Measurements from ENCODE around the gene ASTN2.

Gene ASTN2

DNA sequence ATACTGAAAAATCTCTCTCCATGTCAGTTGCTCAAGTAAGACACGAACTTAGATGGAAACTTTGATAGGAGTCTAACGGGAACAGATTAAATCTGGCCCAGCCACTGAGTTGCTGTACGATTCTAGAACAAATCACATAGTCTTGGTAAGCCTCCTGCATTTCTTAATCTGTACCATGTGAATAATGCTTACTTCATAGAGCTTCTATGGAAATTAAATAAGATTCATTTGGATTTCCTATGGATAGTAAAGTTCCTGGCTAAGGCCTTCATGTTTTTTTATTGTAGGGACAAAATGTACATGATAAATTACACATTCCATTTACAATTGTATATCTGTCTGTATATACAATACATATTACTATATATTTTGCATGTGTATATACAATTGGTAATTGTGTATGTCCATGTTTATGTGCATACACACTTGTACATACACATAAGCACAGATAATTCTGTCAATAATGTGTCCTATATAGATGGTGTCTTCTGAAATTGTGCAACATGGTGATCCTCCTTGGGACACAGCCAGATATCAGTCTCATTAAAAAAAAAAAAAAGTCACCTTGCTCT lies 397.4 kb downstream of the ASTN2 start:
- TF ChIP-seq, protein P1, sequence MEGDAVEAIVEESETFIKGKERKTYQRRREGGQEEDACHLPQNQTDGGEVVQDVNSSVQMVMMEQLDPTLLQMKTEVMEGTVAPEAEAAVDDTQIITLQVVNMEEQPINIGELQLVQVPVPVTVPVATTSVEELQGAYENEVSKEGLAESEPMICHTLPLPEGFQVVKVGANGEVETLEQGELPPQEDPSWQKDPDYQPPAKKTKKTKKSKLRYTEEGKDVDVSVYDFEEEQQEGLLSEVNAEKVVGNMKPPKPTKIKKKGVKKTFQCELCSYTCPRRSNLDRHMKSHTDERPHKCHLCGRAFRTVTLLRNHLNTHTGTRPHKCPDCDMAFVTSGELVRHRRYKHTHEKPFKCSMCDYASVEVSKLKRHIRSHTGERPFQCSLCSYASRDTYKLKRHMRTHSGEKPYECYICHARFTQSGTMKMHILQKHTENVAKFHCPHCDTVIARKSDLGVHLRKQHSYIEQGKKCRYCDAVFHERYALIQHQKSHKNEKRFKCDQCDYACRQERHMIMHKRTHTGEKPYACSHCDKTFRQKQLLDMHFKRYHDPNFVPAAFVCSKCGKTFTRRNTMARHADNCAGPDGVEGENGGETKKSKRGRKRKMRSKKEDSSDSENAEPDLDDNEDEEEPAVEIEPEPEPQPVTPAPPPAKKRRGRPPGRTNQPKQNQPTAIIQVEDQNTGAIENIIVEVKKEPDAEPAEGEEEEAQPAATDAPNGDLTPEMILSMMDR (IDR thresholded peaks at IDR 0.05; ENCODE audit: control extremely low read depth, extremely low read depth, low read depth, missing control alignments) = no peak
- DNase-seq (ENCODE audit: extremely low spot score) = no peak
- CTCF ChIA-PET = interaction anchor here (5.0 kb wide), 1 partner anchor 9 kb away, joined by 24 read pairs; no protein-coding TSS in a partner anchor
- POLR2A ChIA-PET = no interaction called here

DNA sequence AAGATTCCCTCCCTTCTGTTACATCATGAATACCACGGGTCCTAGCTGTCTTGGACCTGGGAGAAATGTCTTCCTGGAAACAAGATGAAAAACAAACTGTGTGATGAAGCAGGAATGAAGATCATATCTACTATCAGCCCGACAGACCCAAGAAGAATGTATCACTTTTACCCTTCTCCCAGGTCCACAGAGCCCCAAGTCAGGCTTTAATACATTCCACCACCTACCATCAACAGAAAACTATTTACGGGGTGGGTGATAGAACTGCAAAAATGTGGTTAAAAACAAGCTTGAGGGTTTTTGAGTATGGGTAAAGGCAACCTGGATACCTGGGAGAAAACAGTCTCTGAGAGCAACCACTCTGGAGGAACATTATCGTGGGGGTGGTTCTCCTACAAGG lies 400.8 kb downstream of the ASTN2 start:
- POLR2A ChIA-PET = no interaction called here
- TF ChIP-seq, protein P1 (IDR thresholded peaks at IDR 0.05; ENCODE audit: control extremely low read depth, extremely low read depth, low read depth, missing control alignments) = no peak
- DNase-seq (ENCODE audit: extremely low spot score) = no peak
- CTCF ChIA-PET = interaction anchor here (0.6 to 5.0 kb wide), 4 partner anchors 12 to 154 kb away, joined by 3 to 24 read pairs (median 4); no protein-coding TSS in a partner anchor

DNA sequence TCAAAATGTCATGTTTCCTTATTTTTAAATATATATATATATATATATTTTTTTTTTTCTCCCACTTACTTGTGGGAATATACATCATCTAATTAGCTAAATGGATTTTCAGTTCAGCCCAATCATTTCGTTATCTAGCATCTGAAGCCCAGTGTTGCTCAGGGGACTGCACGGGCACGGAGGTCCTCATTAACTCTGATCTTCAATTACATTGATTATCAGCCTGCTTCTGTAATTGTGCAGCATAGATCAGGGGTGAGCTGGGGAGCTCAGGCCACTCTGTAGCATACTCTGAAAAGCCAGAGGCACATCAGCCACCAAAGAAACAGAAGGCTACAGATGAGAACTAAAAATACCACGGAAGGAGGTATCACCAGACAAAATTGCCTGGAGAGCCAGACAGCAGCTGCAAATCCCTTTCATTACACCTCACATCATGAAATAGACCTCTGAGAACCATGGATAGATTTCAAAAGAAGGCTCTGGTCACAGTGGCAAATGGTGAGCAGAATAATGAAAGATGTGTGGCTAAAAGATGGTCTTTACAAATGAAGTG lies 401.3 kb downstream of the ASTN2 start:
- DNase-seq (ENCODE audit: extremely low spot score) = no peak
- TF ChIP-seq, protein P1 (IDR thresholded peaks at IDR 0.05; ENCODE audit: control extremely low read depth, extremely low read depth, low read depth, missing control alignments) = no peak
- ChIA-PET CTCF (interaction anchor here (0.6 to 5.0 kb wide), 4 partner anchors 10 to 116 kb away, joined by 3 to 24 read pairs (median 4); no protein-coding TSS in a partner anchor), POLR2A (no interaction called here)

DNA sequence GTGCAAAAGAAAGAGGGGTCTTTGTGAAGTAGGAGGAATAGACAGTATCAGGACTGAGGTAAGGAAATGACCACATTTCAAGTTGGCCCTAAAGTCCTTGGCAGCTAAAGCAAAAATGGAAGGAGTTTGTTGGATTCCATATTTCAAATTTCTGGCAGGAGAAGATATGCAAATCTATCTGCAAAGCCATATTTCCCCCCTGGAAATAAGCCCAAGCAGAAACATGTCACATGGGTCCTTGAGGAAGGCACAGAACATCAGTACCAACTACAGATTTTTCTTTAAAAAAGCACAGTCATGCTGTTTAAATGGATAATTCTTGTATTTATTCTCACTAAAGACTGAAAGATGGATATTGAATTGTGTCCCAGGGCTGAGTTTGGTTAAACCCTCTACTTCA lies 404.8 kb downstream of the ASTN2 start:
- no peak for DNase-seq (ENCODE audit: extremely low spot score)
- TF ChIP-seq, protein P1 (IDR thresholded peaks at IDR 0.05; ENCODE audit: control extremely low read depth, extremely low read depth, low read depth, missing control alignments) = no peak
- ChIA-PET CTCF (no interaction called here), POLR2A (no interaction called here)

DNA sequence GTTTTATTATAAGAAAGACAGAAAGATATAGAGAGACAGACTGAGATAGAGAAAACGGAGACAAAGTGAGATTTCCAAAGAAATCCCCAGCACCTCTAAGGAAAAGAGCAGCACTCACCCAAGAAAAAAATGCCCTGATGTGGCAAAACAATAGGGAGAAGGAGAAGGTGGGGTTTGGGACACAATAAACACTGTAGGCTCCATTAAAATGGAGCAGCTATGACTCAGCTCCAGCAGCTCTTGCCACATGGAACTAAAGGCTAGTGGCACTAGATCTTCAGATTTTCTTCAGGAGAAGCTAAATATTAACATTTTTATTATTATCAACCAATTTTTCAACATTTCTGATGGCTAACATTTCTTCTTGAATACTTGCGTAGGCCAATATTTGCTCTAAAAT lies 406.0 kb downstream of the ASTN2 start:
- CTCF ChIA-PET = interaction anchor here (0.7 to 1.3 kb wide), 2 partner anchors 9 to 149 kb away, joined by 3 to 4 read pairs; no protein-coding TSS in a partner anchor
- no peak for DNase-seq (ENCODE audit: extremely low spot score)
- POLR2A ChIA-PET = no interaction called here
- TF ChIP-seq, protein P1 (IDR thresholded peaks at IDR 0.05; ENCODE audit: control extremely low read depth, extremely low read depth, low read depth, missing control alignments) = no peak

DNA sequence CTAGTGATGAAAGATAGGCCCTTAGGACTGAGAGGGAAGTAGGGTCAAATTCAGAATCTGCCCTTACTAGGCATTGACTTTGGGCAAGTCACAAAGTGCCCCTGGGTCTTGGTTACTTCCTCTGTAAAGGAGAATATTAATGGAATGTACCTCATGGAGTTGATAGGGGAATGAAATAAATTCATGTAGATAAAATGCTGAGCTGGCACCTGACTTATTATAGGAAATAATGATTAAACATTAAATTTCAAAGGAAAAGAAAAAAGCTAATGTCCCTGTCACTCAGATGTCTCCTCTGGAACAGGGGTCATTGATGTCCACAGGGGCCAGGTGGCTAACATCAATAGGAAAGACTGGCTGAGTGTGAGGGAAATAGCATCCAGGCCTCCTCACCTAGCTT lies 406.4 kb downstream of the ASTN2 start:
- ChIA-PET CTCF (interaction anchor here (0.7 to 1.7 kb wide), 5 partner anchors 9 to 148 kb away, joined by 3 to 5 read pairs (median 4); no protein-coding TSS in a partner anchor), POLR2A (no interaction called here)
- TF ChIP-seq, protein P1 (IDR thresholded peaks at IDR 0.05; ENCODE audit: control extremely low read depth, extremely low read depth, low read depth, missing control alignments) = no peak
- DNase-seq (ENCODE audit: extremely low spot score) = no peak

All from GM10248 (cell line).